SHP77 treated with DMSO at 0.1 percent for 48 hours (cell line): ENCODE data around the gene ADGRE3.
"Not testable (repeated sequence)": the region's sequence is repeated elsewhere in the genome, so short reads cannot be mapped to it uniquely, and the experiment has no call there.

Experiments
- DNase-seq: peaks from one replicate; lab custom pipeline; 2025; lab: John Stamatoyannopoulos, UW

The ADGRE3 gene

GRCh38 chr19:14661372-14661924 lies 13.2 kb downstream of the ADGRE3 start:
- DNase-seq, result no peak

- DNase-seq, result no peak
These were observed 14.7 kb downstream of the ADGRE3 start for GRCh38 chr19:14659874-14660489.

- no peak for DNase-seq
These were observed 18.9 kb downstream of the ADGRE3 start for GRCh38 chr19:14655726-14656125.

GRCh38 chr19:14654786-14655560 lies 19.7 kb downstream of the ADGRE3 start:
- DNase-seq, result no peak

- DNase-seq, result no peak
These were observed 24.5 kb downstream of the ADGRE3 start for GRCh38 chr19:14650161-14650560.

- DNase-seq, result no peak
These were observed 25.6 kb downstream of the ADGRE3 start for GRCh38 chr19:14649020-14649419.

- DNase-seq, result no peak
These were observed 26.1 kb downstream of the ADGRE3 start for GRCh38 chr19:14648506-14648905.

- no peak for DNase-seq
These were observed 34.9 kb downstream of the ADGRE3 start for GRCh38 chr19:14639536-14640277.

- DNase-seq, result no peak
These were observed 42.4 kb downstream of the ADGRE3 start for GRCh38 chr19:14632286-14632685.

GRCh38 chr19:14629557-14629956 lies 45.1 kb downstream of the ADGRE3 start:
- DNase-seq, result no peak

GRCh38 chr19:14624491-14624890 lies 50.2 kb downstream of the ADGRE3 start:
- DNase-seq, result not testable (repeated sequence)

GRCh38 chr19:14619404-14619803 lies 55.2 kb downstream of the ADGRE3 start:
- DNase-seq, result no peak

GRCh38 chr19:14616407-14616806 lies 58.2 kb downstream of the ADGRE3 start:
- no peak for DNase-seq

GRCh38 chr19:14615623-14616022 lies 59.0 kb downstream of the ADGRE3 start:
- DNase-seq, result no peak

- no peak for DNase-seq
These were observed 60.6 kb downstream of the ADGRE3 start for GRCh38 chr19:14614099-14614412.

- DNase-seq, result not testable (repeated sequence)
These were observed 61.1 kb downstream of the ADGRE3 start for GRCh38 chr19:14613399-14614098.

- no peak for DNase-seq
These were observed 62.0 kb downstream of the ADGRE3 start for GRCh38 chr19:14612657-14613056.

- DNase-seq, result not testable (repeated sequence)
These were observed 62.4 kb downstream of the ADGRE3 start for GRCh38 chr19:14612242-14612641.

- no peak for DNase-seq
These were observed 63.6 kb downstream of the ADGRE3 start for GRCh38 chr19:14611051-14611450.

GRCh38 chr19:14606627-14607026 lies 68.0 kb downstream of the ADGRE3 start:
- no peak for DNase-seq

GRCh38 chr19:14603990-14604387 lies 70.7 kb downstream of the ADGRE3 start:
- DNase-seq, result no peak

GRCh38 chr19:14599548-14600147 lies 75.0 kb downstream of the ADGRE3 start:
- DNase-seq, result no peak
